GM19463 (cell line): ENCODE results near the gene SLC1A3.

ENCODE experiments used
- ATAC-seq: cut with Tn5 transposase; IDR thresholded peaks from one replicate; pipeline ENCODE4 v1.9.1; 2021; ENCODE audit warnings: mild to moderate bottlenecking, moderate library complexity; ENCODE audit not compliant: unreplicated experiment

Gene SLC1A3

GRCh38 chr5:36682499-36682898, 76.1 kb downstream of the SLC1A3 start:
- ATAC-seq = no peak

GRCh38 chr5:36683821-36684434, 77.5 kb downstream of the SLC1A3 start:
- ATAC-seq = no peak

- ATAC-seq = no peak
Observed at GRCh38 chr5:36685631-36686288, 79.4 kb downstream of the SLC1A3 start.

- no peak for ATAC-seq
Observed at GRCh38 chr5:36686881-36687280, 80.5 kb downstream of the SLC1A3 start.

GRCh38 chr5:36688722-36689121, 82.3 kb downstream of the SLC1A3 start:
- no peak for ATAC-seq

GRCh38 chr5:36689225-36689624, 82.8 kb downstream of the SLC1A3 start:
- ATAC-seq = peak; percentile 31

- ATAC-seq = peak; percentile 68
Observed at GRCh38 chr5:36690041-36690961, 83.9 kb downstream of the SLC1A3 start.

GRCh38 chr5:36691226-36691625, 84.8 kb downstream of the SLC1A3 start:
- no peak for ATAC-seq

- ATAC-seq = no peak
Observed at GRCh38 chr5:36691696-36692371, 85.4 kb downstream of the SLC1A3 start.

GRCh38 chr5:36692791-36693763, 86.7 kb downstream of the SLC1A3 start:
- peak; percentile 57 for ATAC-seq

GRCh38 chr5:36694351-36694750, 87.9 kb downstream of the SLC1A3 start:
- no peak for ATAC-seq

GRCh38 chr5:36696059-36696673, 89.8 kb downstream of the SLC1A3 start:
- peak; percentile 41 for ATAC-seq

- ATAC-seq = no peak
Observed at GRCh38 chr5:36698031-36698430, 91.6 kb downstream of the SLC1A3 start.

- ATAC-seq = peak; percentile 97
Observed at GRCh38 chr5:36701085-36701698, 94.8 kb downstream of the SLC1A3 start.

GRCh38 chr5:36703245-36703860, 96.9 kb downstream of the SLC1A3 start:
- no peak for ATAC-seq

GRCh38 chr5:36704131-36704530, 97.7 kb downstream of the SLC1A3 start:
- no peak for ATAC-seq

GRCh38 chr5:36705055-36705454, 98.6 kb downstream of the SLC1A3 start:
- ATAC-seq = no peak

- no peak for ATAC-seq
Observed at GRCh38 chr5:36706662-36707061, 100.3 kb downstream of the SLC1A3 start.

GRCh38 chr5:36708996-36709395, 102.6 kb downstream of the SLC1A3 start:
- ATAC-seq = no peak
